ENCODE measurements around the gene CHRM5.

Gene CHRM5

GRCh38 chr15:34023907-34024306 is 55.6 kb downstream of the CHRM5 start:
- TF ChIP-seq ZFX (IDR thresholded peaks at IDR 0.05), result no peak
- TF ChIP-seq, protein P1, sequence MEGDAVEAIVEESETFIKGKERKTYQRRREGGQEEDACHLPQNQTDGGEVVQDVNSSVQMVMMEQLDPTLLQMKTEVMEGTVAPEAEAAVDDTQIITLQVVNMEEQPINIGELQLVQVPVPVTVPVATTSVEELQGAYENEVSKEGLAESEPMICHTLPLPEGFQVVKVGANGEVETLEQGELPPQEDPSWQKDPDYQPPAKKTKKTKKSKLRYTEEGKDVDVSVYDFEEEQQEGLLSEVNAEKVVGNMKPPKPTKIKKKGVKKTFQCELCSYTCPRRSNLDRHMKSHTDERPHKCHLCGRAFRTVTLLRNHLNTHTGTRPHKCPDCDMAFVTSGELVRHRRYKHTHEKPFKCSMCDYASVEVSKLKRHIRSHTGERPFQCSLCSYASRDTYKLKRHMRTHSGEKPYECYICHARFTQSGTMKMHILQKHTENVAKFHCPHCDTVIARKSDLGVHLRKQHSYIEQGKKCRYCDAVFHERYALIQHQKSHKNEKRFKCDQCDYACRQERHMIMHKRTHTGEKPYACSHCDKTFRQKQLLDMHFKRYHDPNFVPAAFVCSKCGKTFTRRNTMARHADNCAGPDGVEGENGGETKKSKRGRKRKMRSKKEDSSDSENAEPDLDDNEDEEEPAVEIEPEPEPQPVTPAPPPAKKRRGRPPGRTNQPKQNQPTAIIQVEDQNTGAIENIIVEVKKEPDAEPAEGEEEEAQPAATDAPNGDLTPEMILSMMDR (conservative IDR thresholded peaks at IDR 0.05), result no peak
- H3K27ac ChIP-seq, result no peak overlapping the region

DNA sequence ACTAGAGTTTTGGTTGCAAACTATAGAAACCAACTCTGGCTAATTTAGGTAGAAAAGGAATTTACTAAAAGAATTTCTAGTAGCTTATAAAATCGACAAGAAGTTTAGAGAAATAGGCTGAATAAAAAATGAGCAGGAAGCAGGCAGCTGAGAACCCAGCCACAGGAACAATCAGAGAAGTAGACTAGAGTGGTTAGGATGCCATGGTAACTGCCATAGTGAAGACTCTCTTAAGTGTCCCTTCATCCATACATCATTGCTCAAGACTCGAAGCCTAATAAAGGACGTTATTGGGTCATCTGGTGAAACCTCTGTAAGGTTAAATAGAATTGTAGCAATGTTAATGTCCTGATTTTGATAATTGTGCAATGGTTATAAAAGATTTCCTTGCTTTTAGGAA is 57.0 kb downstream of the CHRM5 start:
- no peak overlapping the region for H3K27ac ChIP-seq
- TF ChIP-seq, protein P1 (conservative IDR thresholded peaks at IDR 0.05), result no peak
- TF ChIP-seq ZFX (IDR thresholded peaks at IDR 0.05), result no peak

DNA sequence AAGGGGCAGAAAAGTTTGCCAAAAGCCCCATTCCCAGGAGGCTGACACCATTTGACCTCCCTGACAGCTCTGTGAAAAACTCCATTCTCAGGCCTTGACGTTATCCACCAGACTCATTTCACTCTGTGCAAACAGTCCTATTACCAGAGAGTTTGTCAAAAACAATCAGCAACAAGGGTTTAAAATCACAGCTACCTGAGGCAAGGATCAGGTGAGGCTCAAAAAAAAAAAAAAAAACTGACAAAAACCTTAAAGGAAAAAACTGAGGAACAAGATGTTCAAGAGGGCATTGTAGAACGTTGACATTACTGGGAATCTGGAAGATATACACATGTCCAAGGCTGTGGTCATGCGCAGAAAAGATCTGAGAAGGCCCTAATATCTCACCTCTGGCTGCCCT is 59.3 kb downstream of the CHRM5 start:
- H3K27ac ChIP-seq, result no peak overlapping the region
- TF ChIP-seq, protein P1 (conservative IDR thresholded peaks at IDR 0.05), result no peak
- TF ChIP-seq ZFX (IDR thresholded peaks at IDR 0.05), result no peak

- no peak overlapping the region for H3K27ac ChIP-seq
- TF ChIP-seq, protein P1 (conservative IDR thresholded peaks at IDR 0.05), result no peak
- no peak for TF ChIP-seq ZFX (IDR thresholded peaks at IDR 0.05)
These were observed 63.9 kb downstream of the CHRM5 start for GRCh38 chr15:34031987-34032760.

GRCh38 chr15:34038023-34038870 is 70.0 kb downstream of the CHRM5 start:
- TF ChIP-seq ZFX (IDR thresholded peaks at IDR 0.05), result no peak
- TF ChIP-seq, protein P1 (conservative IDR thresholded peaks at IDR 0.05), result no peak
- peak overlapping the region; percentile 91 for H3K27ac ChIP-seq

DNA sequence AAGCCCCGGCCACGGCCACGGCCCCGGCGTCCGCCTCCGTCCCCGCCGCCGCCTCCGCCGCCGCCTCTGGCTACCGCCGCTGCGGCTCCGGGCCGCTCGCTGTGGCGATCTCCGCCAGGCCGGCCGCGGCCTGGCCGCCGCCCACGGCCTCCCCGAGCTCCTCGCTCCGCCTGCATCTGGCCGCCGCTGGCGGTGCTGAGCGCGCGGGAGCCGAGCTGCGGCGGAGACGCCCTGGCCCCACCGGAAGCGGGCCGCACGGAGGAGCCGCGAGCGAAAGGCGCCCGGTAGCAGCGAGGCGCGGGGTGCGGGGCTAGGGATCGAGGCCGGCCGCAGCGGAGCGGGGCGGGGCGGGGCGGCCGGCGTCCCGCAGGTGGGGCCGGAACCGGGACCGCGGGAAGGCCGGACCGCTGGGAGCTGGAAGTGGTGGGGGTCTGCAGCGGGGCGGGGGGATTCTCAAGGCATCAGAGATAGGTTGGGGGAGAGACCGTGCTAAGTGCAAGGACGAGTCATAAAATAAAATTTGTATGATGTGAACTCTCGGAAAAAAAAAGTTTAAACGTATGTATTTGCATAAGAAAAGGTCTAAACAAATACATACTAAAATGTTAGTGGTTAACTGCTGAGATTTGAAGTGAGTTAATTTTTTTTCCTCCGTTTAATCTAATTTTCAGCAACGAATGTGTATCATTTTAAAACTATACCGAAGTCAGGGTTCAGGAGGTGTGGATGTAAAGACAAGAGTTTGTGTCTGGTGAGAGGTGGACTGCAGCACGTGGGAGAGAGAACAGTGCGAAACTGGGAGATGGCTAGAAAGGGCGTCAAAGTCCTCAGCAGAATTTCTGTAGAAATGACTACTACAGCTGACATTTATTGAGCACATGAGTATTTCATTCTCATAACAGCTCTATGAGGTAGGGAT is 70.8 kb downstream of the CHRM5 start, which contains the start of gene AVEN:
AVEN (minus strand) TSS at position 334 of the 919 bp plus-strand sequence; CDS start at position 176, 158 bp downstream.
- TF ChIP-seq, protein P1 (conservative IDR thresholded peaks at IDR 0.05), result no peak; the same call in 1 of the 2 replicates
- peak; percentile 98 for TF ChIP-seq ZFX (IDR thresholded peaks at IDR 0.05)
- peak within 1 kb of the TSS; percentile 91 for H3K27ac ChIP-seq
